GM12865 (cell line): ENCODE data around the gene PGM2.

Source experiments
- DNase-seq: peaks from one replicate; pipeline ENCODE4 v3.0.0; 2010; ENCODE audit warnings: low read depth
- H3K4me3 ChIP-seq: 2 replicates; pipeline ENCODE4 v1.5.1; 2011; ENCODE audit warnings: mild to moderate bottlenecking, low read depth, low read length, control low read depth
- TF ChIP-seq, protein P1 (sequence below): IDR thresholded peaks from 2 replicates; pipeline ENCODE4 v1.5.1; 2011; ENCODE audit warnings: low read length, control low read depth, low read depth, inconsistent platforms; ENCODE audit not compliant: insufficient read depth; ENCODE audit errors: missing control alignments

The PGM2 gene

DNA sequence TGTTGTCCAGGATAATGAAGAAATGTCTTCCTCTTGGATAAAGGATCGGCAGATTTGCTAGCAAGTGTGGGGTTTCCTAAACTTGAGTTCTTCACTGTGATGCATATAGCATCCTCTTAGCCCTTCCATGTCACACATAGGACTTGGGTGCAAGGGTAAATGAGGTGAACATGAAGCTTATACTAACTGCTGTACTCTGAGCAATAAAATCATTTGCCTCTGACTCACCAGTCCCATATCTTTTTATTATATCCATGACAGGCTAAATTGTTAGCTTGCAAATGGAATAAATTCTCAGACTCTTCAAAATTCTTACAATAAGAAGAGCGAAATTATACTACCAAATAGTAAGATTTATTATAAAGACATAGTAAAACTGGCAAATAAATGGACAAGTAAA is 49.7 kb downstream of the PGM2 start:
- DNase-seq = no peak
- TF ChIP-seq, protein P1, sequence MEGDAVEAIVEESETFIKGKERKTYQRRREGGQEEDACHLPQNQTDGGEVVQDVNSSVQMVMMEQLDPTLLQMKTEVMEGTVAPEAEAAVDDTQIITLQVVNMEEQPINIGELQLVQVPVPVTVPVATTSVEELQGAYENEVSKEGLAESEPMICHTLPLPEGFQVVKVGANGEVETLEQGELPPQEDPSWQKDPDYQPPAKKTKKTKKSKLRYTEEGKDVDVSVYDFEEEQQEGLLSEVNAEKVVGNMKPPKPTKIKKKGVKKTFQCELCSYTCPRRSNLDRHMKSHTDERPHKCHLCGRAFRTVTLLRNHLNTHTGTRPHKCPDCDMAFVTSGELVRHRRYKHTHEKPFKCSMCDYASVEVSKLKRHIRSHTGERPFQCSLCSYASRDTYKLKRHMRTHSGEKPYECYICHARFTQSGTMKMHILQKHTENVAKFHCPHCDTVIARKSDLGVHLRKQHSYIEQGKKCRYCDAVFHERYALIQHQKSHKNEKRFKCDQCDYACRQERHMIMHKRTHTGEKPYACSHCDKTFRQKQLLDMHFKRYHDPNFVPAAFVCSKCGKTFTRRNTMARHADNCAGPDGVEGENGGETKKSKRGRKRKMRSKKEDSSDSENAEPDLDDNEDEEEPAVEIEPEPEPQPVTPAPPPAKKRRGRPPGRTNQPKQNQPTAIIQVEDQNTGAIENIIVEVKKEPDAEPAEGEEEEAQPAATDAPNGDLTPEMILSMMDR = no peak
- H3K4me3 ChIP-seq = no peak overlapping the region

GRCh38 chr4:37879365-37879764 is 52.9 kb downstream of the PGM2 start:
- DNase-seq = no peak
- TF ChIP-seq, protein P1 = no peak
- no peak overlapping the region for H3K4me3 ChIP-seq

- H3K4me3 ChIP-seq = no peak overlapping the region
- TF ChIP-seq, protein P1 = no peak
Measured at GRCh38 chr4:37881811-37882210, 55.3 kb downstream of the PGM2 start.

GRCh38 chr4:37882665-37883296 is 56.3 kb downstream of the PGM2 start:
- no peak overlapping the region for H3K4me3 ChIP-seq
- DNase-seq = no peak
- TF ChIP-seq, protein P1 = no peak

More at GRCh38 chr4:37881811-37882210, 55.3 kb downstream of the PGM2 start:
- no peak for DNase-seq

DNA sequence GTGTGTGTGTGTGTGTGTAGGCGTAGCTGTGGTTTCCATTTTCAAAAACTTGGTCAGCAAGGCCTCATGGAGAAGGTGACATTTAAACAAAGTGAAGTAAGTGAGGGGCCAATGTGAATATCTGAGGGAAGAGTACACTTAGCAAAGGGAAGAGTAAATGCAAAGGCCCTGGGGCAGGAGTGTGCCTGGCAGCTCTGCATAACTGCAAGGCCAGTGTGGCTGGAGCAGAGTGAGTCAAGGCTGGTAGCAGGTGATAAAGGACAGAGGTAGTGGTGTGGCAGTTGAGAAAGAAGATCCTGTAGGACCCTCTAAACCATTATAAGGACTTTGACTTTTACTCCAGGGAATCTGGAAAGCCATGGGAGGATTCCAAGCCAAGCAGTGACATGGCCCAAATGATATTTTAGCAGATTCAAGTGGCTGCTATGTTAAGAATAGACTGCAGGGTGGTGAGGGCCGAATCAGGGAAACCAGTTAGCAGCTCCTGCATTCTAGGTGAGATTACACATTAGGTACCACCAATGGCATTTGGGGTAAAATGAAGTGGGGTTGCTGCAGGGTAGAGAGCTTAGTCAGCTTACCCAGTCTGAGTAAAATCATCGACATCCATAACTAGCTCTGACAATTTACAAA is 58.5 kb downstream of the PGM2 start:
- TF ChIP-seq, protein P1 = no peak
- no peak overlapping the region for H3K4me3 ChIP-seq
- DNase-seq = no peak

GRCh38 chr4:37885496-37885895 is 59.0 kb downstream of the PGM2 start:
- H3K4me3 ChIP-seq = no peak overlapping the region
- TF ChIP-seq, protein P1 = no peak
- DNase-seq = no peak
